HEK293T (cell line): ENCODE results near the gene ZNF136.

Experiments
- CTCF ChIA-PET: fragments of 350-600 bp; formaldehyde crosslinking; extraction: SDS; loops from one replicate; lab custom pipeline; 2021; ENCODE audit warnings: antibody characterized with exemption, inconsistent platforms; lab: Yijun Ruan, JAX
- POLR2A ChIA-PET: fragments of 350-600 bp; formaldehyde crosslinking; extraction: SDS; loops from one replicate; lab custom pipeline; 2020; ENCODE audit warnings: antibody characterized with exemption, inconsistent platforms; lab: Yijun Ruan, JAX
- DNase-seq: peaks from one replicate; pipeline ENCODE4 v3.0.0; 2012; ENCODE audit warnings: mixed read lengths; ENCODE audit errors: extremely low spot score
- ARNT ChIP-seq: fragments of 450-650 bp; IDR thresholded peaks from 2 replicates; pipeline ENCODE4 v1.6.1; 2017; ENCODE audit warnings: mild to moderate bottlenecking
- BHLHE40 ChIP-seq: fragments of 450-650 bp; IDR thresholded peaks from 2 replicates; pipeline ENCODE4 v1.6.1; 2016; ENCODE audit warnings: mild to moderate bottlenecking, moderate library complexity, borderline replicate concordance
- CTBP1 ChIP-seq: fragments of 450-650 bp; IDR thresholded peaks from 2 replicates; pipeline ENCODE4 v1.6.1; 2016; ENCODE audit warnings: borderline replicate concordance
- ELF4 ChIP-seq: fragments of 450-650 bp; IDR thresholded peaks from 2 replicates; pipeline ENCODE4 v1.6.1; 2017; ENCODE audit warnings: antibody characterized with exemption
- FOXA1 ChIP-seq: fragments of 450-650 bp; IDR thresholded peaks from 2 replicates; pipeline ENCODE4 v1.6.1; 2016; ENCODE audit warnings: mild to moderate bottlenecking
- FOXK2 ChIP-seq: fragments of 450-650 bp; IDR thresholded peaks from 2 replicates; pipeline ENCODE4 v1.6.1; 2016; ENCODE audit warnings: mild to moderate bottlenecking
- FOXM1 ChIP-seq: fragments of 450-650 bp; IDR thresholded peaks from 2 replicates; pipeline ENCODE4 v1.6.1; 2017; ENCODE audit warnings: mild to moderate bottlenecking, borderline replicate concordance
- HDGF ChIP-seq: fragments of 450-650 bp; IDR thresholded peaks from 2 replicates; pipeline ENCODE4 v1.6.1; 2017; ENCODE audit warnings: antibody characterized with exemption, borderline replicate concordance
- L3MBTL2 ChIP-seq: fragments of 450-650 bp; conservative IDR thresholded peaks from 2 replicates; pipeline ENCODE4 v1.6.1; 2016; ENCODE audit warnings: mild to moderate bottlenecking
- LEF1 ChIP-seq: fragments of 450-650 bp; IDR thresholded peaks from 2 replicates; pipeline ENCODE4 v1.6.1; 2017; ENCODE audit warnings: mild to moderate bottlenecking, borderline replicate concordance
- NFRKB ChIP-seq: fragments of 450-650 bp; IDR thresholded peaks from 2 replicates; pipeline ENCODE4 v1.6.1; 2016; ENCODE audit warnings: mild to moderate bottlenecking, moderate library complexity
- SP1 ChIP-seq: fragments of 450-650 bp; IDR thresholded peaks from 2 replicates; pipeline ENCODE4 v1.6.1; 2017
- SUZ12 ChIP-seq: fragments of 450-650 bp; IDR thresholded peaks from 2 replicates; pipeline ENCODE4 v1.6.1; 2016; ENCODE audit warnings: mild to moderate bottlenecking
- TARDBP ChIP-seq: fragments of 450-650 bp; IDR thresholded peaks from 2 replicates; pipeline ENCODE4 v1.6.1; 2016
- ZNF384 ChIP-seq: fragments of 450-650 bp; IDR thresholded peaks from 2 replicates; pipeline ENCODE4 v1.6.1; 2016
- TF ChIP-seq, protein P1 (sequence below): fragments of 450-650 bp; IDR thresholded peaks from 2 replicates; pipeline ENCODE4 v1.6.1; 2016

Gene ZNF136

DNA sequence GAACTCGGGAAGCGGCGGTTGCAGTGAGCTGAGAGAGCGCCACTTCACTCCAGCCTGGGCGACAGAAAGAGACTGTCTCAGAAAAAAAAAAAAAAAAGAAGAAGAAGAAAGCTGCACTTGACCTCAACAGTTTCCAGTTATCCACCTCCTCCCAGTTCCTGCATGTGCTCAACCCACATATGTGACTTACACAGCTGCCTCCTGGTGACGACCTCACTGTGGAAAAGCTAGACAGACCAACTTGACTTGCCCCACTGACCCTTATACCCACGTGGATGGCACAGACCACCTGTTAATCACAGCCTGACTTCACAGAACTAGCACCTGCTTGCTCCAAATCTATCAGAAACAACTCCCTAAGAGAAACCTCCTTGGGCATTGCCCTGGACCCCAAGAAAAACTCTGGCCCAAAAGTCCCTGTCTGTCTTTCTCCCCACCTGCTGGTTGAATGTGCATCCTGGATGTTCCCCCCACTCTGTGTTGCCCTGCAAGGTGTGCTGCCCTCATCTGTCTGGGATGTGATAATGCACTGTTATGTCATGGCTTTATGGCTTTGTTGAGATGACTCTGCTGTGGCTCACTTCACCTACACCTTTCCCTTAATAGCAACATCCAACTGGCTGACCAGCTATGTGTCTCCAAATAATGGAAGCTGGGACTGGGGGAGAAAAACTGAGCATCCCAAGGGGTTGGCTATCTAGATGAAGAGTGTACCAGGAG, 25.5 kb upstream of the ZNF136 start:
- CTCF ChIA-PET, result no interaction called here
- POLR2A ChIA-PET, result no interaction called here
- DNase-seq, result no peak
- TF ChIP-seq ELF4 (no peak), FOXK2 (no peak), TARDBP (no peak), FOXA1 (no peak), SUZ12 (no peak)

DNA sequence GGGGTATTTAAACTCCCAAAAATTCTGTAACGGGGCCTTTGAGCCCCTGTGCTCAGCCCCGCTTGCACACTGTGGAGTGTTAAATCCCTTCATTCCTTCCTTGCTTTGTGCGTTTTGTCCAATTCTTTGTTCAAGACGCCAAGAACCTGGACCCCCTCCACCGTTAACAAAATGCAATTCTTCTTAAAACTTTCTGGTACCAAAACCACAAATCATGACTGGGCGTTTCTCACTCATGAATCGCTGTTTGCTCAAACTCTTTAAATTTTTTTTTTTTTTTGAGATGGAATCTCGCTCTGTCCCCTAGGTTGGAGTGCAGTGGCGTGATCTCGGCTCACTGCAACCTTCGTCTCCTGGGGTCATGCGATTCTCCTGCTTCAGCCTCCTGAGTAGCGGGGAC, 23.6 kb upstream of the ZNF136 start:
- ChIA-PET POLR2A (no interaction called here), CTCF (no interaction called here)
- DNase-seq, result no peak
- TF ChIP-seq ELF4 (no peak), BHLHE40 (no peak), FOXK2 (no peak), ZNF384 (no peak)

DNA sequence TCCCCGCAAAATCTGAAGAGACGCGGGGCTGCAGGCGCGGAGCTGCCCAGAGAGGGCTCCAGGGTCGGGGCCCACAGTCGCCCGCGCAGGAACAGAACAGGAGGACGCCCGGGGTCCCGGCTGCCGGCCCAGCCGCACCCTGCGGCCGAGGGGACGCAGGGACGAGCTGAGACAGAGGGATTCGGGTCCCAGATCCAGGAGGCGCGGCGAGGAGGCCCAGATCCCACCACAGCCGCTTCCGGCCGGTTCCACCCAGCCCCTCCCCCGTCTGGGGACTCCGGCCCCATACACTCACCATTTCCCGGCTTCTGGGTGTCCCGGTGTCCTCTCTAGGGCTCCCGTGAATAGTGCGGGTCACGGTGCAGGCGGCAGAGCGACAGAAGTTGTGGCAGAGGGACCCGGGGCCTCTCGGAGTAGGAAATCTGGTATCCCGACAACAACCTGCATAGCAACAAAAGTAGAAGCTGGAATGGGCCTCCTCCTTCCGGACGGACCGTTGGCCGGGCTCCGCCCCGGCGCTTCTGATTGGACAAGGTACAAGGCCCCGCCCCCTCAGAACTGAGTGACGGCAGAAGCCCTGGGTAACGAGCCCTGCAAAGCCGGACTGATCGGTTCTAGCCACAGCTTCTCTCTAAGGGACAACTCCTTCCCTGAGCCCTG, 22.9 kb upstream of the ZNF136 start, which contains the start of gene ZNF20:
ZNF20 (minus strand) TSS at position 466 of the 660 bp plus-strand sequence; CDS start at position 298, 168 bp downstream.
- no peak for TF ChIP-seq FOXA1
- TF ChIP-seq, protein P1, sequence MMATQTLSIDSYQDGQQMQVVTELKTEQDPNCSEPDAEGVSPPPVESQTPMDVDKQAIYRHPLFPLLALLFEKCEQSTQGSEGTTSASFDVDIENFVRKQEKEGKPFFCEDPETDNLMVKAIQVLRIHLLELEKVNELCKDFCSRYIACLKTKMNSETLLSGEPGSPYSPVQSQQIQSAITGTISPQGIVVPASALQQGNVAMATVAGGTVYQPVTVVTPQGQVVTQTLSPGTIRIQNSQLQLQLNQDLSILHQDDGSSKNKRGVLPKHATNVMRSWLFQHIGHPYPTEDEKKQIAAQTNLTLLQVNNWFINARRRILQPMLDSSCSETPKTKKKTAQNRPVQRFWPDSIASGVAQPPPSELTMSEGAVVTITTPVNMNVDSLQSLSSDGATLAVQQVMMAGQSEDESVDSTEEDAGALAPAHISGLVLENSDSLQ, result peak; percentile 85
- CTCF ChIA-PET, result no interaction called here
- POLR2A ChIA-PET, result interaction anchor here (0.8 kb wide), 1 partner anchor 355 kb away, joined by 3 read pairs; no protein-coding TSS in a partner anchor
- DNase-seq, result peak; percentile 20

DNA sequence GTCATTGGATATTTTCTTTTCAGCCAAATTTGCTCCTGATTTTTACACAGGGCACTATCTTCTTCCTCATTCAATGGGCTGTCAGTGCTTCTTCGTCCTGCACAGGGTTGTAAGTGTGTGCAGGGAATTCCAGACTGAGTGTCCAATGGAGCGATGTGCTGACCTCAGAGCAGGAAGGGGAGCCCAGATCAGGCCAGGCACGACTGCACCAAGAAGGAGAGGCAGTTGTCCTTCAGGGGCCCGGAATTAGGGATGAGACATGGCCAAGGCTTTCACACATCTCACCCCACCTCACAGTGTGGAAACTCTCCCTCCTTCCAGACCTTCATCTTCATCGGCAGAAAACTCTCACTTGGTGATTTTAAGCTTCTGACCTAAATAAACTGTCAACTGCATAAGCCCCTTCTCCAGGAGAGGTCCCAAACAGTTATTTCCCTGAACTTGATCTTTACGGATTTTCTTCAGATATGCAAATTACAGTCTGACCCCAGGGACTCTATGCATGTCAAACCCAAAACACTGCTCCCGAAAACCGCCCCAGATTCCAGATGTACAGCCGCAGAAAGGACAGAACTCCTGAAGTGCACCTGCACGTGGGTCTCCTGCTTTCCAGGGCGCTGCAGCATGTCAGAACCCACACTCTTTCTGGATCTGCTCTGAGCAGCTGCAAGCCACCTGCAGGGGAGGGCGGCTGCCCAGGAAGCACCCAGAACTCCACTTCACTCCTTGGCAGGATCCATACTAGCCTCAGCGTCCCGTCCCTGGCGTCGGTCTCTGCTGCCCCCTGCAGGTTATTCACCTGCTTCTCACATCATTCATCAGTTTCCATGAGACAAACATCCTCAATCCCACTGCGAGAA, 22.1 kb upstream of the ZNF136 start:
- CTCF ChIA-PET, result no interaction called here
- TF ChIP-seq NFRKB (no peak), FOXA1 (no peak), FOXM1 (no peak), BHLHE40 (no peak)
- TF ChIP-seq, protein P1, result no peak
- DNase-seq, result peak; percentile 35
- POLR2A ChIA-PET, result interaction anchor here (0.8 kb wide), 1 partner anchor 354 kb away, joined by 3 read pairs; no protein-coding TSS in a partner anchor

DNA sequence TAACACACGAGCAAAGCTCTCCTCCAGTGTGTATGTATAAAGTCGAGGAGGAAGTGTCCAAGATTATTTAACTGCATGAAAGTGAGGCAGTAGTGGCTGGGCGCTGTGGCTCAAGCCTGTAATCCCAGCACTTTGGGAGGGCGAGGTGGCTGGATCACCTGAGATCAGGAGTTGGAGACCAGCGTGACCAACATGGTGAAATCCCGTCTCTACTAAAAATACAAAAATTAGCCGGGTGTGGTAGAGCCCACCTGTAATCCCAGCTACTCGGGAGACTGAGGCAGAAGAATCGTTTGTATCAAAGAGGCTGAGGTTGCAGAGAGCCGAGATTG, 21.5 kb upstream of the ZNF136 start:
- CTCF ChIA-PET, result no interaction called here
- DNase-seq, result no peak
- POLR2A ChIA-PET, result no interaction called here
- no peak for TF ChIP-seq BHLHE40
- TF ChIP-seq TARDBP, result no peak
- no peak for TF ChIP-seq HDGF
- TF ChIP-seq LEF1, result no peak
- no peak for TF ChIP-seq SUZ12
- TF ChIP-seq FOXM1, result no peak
- TF ChIP-seq ELF4, result no peak
- TF ChIP-seq ZNF384, result no peak

DNA sequence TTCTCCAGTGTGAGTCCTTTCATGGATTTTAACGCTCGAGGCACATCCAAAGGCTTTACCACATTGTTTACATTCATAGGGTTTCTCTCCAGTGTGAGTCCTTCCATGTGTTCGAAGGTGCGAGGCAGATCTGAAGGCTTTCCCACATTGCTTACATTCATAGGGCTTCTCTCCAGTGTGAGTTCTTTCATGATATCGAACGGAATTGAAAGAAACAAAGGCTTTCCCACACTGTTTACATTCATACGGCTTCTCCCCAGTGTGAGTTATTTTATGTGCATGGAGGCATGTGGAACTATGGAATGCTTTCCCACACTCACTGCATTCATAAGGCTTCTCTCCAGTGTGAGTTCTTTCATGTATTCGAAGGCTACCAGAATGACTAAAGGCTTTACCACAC, 17.5 kb upstream of the ZNF136 start:
- TF ChIP-seq TARDBP (no peak), BHLHE40 (no peak), LEF1 (no peak), CTBP1 (no peak), ARNT (no peak), HDGF (no peak), SUZ12 (no peak), FOXM1 (no peak), L3MBTL2 (no peak)
- DNase-seq, result no peak
- CTCF ChIA-PET, result no interaction called here
- POLR2A ChIA-PET, result no interaction called here

DNA sequence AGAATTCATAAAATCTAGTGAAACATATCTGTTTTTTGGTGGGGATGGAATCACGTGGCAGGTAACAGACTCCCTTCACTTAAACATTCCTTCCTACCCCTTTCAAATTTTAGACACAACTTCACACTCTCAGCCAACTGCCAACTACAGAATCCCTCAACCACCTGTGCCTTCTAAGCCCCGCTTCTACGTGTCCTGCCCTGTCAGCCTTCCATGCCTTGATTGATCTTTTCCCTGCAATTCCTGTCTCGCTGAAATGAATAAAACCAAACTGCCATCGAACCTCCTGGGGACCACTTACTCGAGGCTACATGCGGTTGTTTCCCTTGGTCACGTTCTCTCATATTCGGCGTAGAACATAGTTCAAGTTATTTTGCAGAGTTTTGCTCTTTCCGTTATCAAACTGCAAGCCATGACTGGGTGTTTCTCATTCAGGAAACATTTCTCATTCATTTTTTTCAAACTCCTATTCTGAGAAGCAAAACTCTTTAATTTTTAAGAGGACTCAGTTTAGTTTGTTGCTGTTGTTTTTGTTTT, 7.5 kb upstream of the ZNF136 start:
- no peak for TF ChIP-seq SP1
- TF ChIP-seq FOXM1, result no peak
- TF ChIP-seq LEF1, result no peak
- TF ChIP-seq ARNT, result no peak
- no peak for TF ChIP-seq FOXA1
- TF ChIP-seq CTBP1, result no peak
- no peak for TF ChIP-seq L3MBTL2
- TF ChIP-seq ELF4, result no peak
- no peak for TF ChIP-seq HDGF
- TF ChIP-seq FOXK2, result no peak
- no peak for TF ChIP-seq ZNF384
- TF ChIP-seq, protein P1, result no peak
- no peak for TF ChIP-seq BHLHE40
- no peak for TF ChIP-seq TARDBP
- no peak for TF ChIP-seq NFRKB
- no peak for TF ChIP-seq SUZ12
- ChIA-PET POLR2A (no interaction called here), CTCF (no interaction called here)
- DNase-seq, result no peak
